ENCODE measurements around the gene TCHP.
"Not testable (repeated sequence)": the region's sequence is repeated elsewhere in the genome, so short reads cannot be mapped to it uniquely, and the experiment has no call there.

The TCHP gene

DNA sequence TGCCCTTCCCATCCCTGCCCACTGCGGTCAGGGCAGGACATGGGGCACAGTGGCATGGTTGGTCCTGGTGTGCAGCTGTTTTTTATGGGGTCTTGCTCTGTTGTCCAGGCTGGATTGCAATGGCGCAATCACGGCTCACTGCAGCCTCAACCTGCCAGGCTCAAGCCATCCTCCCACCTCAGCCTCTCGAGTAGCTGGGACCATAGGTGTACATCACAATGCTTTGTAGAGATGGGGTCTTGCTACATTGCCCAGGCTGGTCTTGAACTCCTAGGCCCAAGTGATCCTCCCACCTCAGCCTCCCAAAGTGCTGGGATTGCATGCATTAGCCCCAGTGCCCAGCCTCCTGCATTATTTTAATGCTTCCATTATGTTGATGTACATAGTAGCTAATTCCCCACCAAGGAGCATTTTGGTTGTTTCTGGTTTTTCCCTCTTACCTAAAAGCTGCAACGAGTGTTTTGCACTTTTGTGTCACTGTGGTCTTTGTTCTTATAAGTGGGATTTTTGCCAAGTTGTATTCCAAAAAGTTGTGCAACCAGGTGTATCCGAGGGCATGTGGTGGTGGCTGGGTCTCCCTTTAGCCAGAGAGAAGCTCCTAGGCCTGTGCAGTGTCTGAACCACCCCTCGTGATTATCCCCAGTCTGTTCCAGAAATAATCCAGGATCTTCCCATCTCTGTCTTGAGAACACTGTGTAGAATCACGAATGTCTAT, 10.3 kb downstream of the TCHP start:
- no peak for DNase-seq (ENCODE audit: low spot score)

DNA sequence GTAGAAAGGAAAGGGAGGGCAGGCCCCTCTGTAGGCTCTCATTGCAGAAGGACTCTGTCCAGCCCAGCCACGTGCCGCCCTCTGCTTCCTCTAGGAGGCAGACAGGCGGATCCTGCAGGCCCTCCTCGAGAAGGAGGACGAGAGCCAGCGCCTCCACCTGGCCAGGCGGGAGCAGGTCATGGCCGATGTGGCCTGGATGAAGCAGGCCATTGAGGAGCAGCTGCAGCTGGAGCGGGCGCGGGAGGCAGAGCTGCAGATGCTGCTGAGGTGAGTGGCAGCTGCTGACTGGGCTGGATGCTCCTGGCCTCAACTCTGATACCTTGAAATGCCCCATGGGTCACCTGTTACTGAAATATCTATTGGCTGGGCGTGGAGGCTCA, 10.9 kb downstream of the TCHP start:
- DNase-seq (ENCODE audit: low spot score) = no peak

DNA sequence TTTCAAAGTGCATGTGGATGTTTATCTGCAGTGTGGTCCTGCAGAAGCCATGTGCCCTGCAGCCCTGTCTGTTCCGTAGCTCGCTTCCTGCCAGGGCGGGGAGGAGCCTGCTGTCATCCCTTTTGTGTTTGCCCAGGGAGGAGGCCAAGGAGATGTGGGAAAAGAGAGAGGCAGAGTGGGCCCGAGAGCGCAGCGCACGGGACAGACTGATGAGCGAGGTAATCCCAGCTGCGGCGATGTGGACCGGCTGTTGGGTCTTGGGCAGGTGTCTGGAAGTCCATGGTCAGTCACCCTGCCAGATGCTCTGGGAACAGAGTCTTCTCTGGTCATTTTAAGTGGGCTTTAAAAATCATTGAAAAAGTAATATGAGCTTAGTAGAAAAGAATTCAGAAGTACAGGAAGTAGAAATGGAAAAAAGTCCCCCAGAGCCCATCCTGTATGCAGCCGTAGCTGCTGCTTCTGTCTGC, 12.8 kb downstream of the TCHP start:
- DNase-seq (ENCODE audit: low spot score) = no peak

DNA sequence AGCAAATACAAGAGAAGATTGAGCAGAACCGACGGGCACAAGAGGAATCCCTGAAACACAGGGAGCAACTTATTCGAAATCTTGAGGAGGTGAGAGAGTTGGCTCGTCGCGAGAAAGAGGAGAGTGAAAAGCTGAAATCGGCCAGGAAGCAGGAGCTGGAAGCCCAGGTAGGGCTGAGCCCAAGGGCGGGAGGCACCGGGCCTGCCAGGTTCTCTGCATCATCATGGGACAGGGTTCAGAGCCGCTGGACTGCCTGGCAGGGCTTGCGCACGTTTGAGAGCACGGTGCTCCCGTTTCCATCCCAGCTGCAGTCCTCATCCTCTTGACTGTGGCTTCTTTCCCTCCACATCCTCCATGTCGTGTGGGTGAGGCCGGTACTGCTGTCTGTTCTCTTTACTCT, 14.4 kb downstream of the TCHP start:
- DNase-seq (ENCODE audit: low spot score) = no peak

DNA sequence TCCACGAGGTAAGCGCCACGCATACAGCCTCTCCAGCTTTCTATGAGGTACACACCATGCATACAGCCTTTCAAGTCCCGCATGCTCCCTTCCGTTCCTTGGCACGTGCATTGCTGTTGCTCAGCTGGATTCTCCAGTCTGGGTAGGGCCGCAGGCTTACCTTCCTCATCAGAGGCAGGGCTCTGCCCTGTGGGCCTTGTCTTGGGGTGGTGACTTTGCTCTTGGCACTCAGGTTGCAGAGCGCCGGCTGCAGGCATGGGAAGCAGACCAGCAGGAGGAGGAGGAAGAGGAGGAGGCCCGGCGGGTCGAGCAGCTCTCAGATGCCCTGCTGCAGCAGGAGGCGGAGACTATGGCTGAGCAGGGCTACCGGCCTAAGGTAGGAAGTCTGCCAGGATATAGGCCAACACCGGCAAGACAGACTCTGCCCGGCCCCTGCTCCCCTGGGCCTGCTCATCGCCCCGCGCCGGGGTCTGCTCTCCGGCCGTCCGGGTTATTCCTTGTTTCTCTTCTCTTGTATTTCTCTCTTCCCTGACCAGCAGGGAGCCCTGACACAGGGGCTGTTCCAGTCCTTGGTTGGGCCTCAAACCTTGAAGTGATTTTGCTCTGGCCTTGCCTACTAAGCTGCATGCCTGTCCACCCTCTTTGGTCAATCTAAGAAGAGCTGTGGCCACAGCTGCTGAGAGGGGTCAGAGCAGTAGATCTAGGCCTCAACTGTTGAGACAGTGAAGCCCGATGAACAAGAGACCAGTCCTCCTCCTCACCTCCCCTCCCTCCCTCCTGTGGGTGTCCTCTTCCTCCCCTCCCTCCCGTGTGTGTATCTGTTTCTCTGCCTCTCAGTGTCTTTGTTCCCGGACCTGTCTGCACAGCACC, 15.3 kb downstream of the TCHP start:
- no peak for DNase-seq (ENCODE audit: low spot score)

DNA sequence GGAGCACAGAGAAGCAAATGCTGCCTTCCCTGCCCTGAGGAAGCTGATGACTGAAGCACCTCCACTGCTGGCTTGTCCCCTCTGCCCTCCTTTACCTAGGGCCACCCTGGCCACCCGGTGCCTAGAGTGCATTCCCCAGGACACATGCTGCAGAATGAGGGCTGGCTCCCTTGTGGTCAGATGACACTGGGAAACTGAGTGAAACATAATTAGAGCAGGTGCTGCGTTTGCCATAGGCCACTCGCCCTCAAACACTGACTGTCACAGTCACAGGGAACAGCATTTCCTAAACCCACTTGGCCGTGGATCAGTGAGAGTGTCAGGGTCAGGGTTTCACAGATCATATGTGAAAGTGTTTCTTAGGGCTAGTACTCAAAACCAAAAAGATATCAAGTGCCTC, 16.0 kb downstream of the TCHP start:
- DNase-seq (ENCODE audit: low spot score) = no peak

DNA sequence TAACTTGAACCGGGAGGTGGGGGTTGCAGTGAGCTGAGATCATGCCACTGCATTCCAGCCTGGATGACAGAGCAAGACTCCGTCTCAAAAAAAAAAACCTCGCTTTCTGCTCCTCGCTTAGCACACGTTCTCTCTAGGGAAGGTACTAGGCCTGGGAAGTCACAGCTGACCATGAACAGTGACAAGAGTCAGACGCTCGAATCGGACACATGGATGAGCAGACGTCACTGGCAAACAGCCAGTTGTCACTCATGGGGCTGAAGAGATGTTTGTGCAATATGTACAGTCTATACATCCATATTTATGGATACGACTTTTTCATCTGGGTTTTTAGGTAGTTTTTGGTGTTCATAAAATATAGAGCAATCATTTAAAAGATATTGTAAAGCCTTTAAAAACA, 19.4 kb downstream of the TCHP start:
- no peak for DNase-seq (ENCODE audit: low spot score)

DNA sequence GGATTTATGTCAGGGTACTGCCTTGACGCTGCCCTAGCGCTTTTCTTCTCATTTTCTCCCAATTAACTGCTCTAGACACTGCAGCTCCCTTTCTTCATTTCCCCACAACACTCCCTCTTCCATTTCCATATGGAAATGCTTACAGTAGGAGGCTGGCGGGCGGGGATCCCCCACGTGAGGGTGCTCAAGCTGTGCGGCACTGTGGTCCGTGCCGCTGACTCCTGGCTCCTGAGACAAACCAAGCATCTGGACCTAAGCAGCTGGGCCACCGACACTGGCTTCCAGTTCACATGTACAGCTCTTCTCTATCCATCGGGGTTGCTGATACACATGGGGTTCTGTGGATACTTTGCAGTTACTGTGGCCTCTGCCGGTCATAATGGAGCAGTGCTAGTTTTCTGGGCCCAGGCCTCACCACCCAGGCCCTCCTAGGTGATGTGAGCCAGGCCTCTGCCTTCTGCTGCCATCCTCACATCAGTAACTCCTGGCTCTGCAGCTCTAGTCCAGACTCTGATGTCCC, 20.2 kb downstream of the TCHP start:
- no peak for DNase-seq (ENCODE audit: low spot score)

DNA sequence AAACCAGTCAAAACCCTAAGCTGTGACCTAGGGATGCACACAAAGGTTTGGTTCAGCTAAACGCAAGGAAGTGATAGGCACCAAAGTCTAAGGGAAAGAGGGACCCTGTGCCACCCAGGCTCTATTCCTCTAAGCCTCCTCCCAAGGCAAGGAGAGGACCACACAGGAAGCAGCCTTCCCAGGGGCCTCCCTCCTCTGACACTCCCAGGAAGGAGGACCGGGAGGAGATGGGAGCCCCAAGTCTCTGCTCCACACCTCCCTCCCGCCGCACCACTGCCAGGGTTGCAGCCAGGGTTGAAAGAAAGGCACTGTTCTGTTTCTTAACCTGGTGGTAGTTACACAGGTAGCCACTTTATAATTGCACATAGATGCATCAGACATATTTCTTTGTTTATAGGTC, 21.9 kb downstream of the TCHP start:
- DNase-seq (ENCODE audit: low spot score) = no peak

DNA sequence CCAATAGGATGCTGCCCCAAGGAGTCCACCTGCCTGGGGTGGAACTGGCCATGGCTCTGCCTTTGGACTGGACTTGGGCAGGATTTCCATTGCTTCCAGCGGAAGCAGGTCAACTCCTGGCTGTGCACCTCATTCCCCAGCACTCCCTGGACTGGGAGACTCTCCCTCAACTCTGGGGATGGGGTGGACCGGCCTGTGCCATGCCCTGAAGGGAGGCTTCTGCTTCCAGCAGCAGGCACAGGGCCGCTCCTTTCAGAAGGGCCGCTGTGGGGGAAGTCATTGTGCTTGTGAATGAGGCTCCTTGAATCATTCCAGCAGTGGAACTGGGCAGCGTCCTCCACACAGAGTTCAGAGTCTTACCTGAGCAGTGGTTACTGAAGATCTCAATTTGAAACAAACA, 23.0 kb downstream of the TCHP start:
- no peak for DNase-seq (ENCODE audit: low spot score)

DNA sequence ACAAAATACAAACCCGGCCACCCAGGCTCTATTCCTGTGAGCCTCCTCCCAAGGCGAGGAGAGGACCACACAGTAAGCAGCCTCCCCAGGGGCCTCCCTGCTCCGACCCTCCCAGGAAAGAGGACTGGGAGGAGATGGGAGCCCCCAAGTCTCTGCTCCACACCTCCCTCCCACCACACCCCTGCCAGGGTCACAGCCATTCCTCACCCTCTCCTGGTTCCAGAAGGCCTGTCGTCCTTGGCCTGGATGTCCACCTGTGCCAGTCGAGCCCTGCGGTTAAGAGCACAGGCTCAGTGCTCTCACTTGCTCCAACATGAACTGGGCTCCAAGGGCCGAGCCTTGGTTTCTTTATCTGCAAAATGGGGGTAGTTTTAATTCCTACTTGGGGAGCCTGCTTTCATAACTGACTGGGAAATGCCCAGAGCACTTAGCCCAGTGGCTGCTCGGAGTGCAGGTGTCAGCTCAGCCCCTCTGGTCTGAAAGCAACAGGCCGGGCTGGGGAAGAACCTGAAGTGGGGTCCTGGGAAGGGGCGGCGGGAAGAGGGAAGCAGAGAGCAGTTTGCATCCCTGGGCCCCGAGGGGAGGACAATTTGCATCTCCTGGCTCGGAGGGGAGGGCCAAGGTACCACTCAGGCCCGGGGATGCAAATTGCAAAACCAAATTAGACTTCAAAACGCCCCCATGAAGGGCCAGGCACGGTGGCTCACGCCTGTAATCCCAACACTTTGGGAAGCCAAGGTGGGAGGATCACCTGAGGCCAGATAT, 23.6 kb downstream of the TCHP start:
- no peak for DNase-seq (ENCODE audit: low spot score)

DNA sequence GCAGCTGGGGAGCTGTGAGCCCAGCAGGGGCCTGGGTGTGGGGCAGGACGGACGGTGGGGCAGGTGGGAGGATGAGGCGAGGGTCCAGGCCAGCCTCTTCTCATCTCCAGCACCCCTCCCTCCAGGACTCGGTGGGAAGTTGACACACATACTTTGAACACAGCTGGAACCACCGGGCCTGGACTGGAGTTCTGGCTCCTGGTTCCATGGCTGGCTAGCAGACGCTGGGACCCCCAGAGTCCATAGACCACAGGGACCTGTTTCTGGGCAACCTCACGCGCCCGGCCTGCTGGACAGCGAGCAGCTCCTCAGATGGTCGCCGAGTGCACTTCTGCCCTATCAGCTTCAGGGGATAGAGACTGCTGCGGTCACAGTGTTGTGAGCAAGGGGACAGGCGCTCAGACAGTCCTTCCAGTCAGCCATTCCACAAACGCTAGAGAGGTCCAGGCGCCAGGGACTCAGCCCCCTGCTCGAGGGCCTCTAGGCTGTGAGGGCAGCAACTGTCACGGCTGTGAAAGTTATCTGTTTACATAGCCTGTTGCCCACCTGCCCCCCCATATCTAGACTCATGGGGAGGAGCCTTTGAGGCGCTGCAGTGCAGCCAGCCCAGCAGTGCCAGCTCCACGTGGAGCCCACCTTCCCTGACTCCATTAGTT, 25.2 kb downstream of the TCHP start:
- no peak for DNase-seq (ENCODE audit: low spot score)

DNA sequence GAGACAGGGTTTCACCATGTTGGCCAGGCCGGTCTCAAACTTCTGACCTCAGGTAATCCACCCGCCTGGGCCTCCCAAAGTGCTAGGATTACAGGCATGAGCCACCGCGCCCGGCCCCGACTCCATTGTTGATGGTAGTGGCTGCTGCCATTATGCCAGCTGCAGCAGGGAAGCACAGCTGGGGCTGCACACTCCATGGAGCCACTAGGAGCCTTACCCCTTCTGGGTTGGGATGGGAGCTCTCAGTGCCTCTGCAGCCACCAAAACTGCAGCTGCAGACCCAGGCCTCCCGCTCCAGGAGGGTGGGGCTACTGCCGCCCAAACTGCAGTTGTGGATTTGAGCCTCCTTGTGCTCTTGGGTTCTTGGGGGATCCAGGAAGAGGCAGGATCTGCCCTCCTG, 25.9 kb downstream of the TCHP start:
- no peak for DNase-seq (ENCODE audit: low spot score)

DNA sequence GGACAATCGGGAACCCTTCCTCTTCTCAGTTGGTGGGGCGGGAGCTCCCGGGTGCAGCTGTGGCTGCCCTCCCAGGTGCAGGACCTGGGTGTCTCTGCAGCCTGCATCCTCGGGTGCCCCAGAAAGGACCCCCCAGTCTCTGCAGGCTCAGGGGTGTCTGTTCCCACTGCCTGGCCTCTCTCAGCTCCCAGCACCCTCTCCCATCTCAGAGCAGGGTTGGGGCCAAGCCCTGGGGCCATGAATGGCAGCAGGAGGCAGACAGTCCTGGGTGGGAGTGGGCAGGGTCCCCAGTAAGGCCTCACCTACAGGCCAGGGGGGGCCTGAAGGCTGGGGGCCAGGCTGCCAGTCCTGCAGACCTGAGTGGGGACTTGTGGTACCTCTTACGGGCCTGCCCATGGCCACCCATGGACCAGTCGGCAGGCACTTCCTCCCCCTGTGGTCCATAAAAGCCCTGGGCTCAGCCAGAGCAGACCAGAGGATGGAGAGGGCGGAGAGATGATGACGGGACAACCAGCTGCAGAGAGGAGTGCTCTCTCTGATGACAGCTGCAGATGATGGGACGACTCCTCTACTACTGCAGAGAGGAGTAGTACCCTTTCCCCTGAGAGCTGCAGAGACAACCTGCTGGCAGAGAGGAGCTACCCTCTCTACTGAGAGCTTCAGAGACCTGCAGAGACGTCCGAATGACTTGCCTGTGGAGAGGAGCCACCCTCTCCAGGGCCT, 26.6 kb downstream of the TCHP start:
- DNase-seq (ENCODE audit: low spot score) = no peak

DNA sequence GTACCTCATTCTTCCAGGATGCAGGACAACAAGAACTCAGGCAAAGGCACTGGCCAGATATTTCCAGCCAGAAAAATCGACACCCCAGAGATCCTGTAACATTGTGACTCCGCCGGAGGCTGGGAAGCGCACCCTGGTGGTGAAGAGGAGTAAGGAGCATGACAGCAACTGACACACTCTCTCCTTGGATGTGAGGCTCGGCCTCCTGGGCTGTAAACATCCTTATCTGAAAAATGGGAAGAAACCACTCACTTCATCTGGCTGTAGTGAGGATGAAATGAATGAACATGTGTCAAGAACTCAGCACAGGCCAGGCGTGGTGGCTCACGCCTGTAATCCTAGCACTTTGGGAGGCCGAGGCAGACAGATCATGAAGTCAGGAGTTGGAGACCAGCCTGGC, 27.5 kb downstream of the TCHP start:
- no peak for DNase-seq (ENCODE audit: low spot score)

DNA sequence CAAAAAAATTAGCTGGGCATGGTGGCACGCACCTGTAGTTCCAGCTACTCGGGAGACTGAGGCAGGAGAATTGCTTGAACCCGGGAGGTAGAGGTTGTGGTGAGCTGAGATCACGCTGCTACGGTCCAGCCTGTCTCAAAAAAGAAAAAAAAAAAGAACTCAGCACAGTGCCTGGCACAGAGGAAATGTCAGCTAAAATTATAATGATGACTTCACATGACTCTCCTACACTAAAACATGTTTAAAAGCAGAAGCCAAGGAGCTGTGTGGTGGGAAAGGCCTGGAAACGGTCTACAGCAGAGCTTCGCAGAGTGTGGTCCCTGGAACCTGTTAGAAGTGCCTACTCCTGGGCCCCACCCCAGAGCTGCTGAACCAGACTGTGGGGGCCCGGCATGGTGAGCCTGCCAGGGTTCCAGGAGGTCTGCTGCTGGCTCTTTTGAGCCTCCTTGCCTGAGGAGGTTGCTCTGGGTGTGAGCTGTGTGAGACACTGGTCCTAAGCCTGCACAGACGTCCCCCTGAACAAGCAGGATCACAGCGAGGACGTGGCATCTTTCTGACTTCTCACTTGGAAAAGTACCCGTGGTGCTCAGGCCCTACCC, 28.1 kb downstream of the TCHP start:
- no peak for DNase-seq (ENCODE audit: low spot score)

DNA sequence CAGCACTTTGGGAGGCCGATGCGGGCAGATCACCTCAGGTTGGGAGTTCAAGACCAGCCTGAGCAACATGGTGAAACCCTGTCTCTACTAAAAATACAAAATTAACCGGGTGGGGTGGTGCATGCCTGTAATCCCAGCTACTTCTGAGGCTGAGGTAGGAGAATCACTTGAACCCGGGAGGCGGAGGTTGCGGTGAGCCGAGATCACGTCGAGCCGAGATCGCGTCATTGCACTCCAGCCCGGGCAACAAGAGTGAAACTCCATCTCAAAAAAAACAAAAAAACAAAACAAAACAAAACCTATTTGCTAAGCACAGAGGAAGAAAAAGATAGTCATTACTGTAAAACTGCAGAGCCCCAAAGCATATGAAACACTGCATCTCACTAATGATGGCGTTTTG, 29.3 kb downstream of the TCHP start:
- not testable (repeated sequence) for DNase-seq (ENCODE audit: low spot score)

DNA sequence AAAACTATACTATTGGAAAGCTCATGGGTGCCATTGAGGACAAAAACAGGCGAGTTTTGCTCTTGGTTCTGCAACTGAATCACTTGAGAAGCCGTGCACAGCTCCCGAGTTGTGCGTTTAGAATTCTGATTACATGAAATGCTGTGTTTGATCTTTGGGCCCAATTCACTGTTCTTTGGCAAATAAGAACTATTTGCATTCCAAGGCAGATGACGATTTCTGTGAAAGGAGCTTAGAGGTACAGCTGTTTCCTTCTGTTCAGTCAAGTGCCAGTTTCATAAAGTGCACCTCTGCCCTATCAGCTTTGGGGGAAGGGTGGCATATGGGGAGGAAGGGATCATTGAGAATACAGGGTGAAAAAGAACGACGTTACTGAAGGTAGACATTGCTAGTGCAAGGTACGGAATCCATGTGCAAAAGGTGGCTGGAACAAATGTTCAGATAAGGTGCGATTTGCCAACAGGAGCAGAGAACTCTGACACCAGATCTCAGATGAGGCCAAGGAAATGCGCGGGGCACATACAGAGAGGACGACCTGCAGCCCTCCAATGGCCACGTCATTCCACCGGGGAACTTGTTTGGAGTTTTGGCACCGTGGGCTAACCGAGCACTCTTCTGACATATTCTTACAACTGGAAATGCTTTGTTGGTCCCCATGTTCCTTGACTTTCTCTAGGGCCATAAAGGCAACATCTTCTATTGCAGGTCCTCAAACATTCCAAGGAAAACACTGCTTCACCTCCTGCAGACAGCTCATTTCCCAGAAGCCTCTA, 30.1 kb downstream of the TCHP start:
- no peak for DNase-seq (ENCODE audit: low spot score)

DNA sequence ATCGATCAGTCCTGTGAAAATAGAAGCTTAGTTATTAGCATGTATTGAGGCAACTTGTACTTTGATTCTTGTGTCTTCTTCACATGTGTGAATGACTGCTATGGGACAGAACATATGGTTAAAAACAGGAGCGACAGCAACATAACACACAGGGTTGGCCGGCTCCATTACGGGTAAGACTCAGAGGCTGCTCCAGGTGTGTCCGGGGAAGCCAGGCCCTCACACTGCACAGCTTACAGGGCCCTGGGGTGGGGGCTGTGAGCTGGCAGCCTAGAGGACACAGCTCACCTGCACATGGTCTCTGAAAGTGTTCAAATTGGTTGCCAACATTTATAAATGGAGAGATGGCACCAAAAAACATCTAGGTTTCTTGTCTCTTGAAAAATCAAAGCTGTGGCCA, 31.1 kb downstream of the TCHP start:
- no peak for DNase-seq (ENCODE audit: low spot score)

DNA sequence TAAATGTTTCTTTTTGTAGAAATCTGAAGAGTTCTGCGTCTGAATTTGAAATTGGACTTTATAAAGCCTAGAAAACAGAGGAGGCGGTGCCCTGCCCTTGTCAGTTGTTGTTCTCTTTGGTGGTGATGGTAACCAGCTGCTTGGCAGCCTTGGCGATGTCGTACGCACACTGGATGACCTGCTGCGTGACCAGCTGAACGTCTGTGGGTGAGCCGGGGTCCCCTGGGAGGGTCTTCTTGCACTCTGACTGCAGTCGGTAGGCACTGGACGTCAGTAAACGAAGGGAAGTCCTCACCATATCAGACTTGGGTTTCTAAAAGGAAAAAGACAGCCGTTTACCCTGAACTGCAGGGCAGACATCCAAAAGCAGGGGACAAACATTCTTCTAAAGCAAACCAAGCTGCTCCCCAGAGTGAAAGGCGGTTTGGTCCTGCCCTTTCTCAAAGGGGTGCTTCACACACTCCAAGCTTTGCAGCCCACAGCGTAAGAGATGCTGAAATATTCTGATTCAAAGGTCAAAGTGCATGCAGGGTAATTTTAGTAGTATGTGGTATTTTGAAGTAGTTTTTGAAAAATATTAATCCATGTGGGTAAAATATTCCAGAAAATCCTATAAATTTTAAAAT, 32.9 kb downstream of the TCHP start:
- DNase-seq (ENCODE audit: low spot score) = no peak

Measured in putamen (tissue), 1 donor.